GM11168 (cell line): ENCODE results near the gene MFSD6.
"Not testable (repeated sequence)": the region's sequence is repeated elsewhere in the genome, so short reads cannot be mapped to it uniquely, and the experiment has no call there.

Experiments
- in situ Hi-C: fragments of 300-500 bp; cut with MboI; formaldehyde crosslinking; loops from one replicate; pipeline ENCODE4 v1.12.0; 2022; ENCODE audit warnings: low sequenced_read_pairs; ENCODE audit not compliant: unreplicated experiment

Gene MFSD6

DNA sequence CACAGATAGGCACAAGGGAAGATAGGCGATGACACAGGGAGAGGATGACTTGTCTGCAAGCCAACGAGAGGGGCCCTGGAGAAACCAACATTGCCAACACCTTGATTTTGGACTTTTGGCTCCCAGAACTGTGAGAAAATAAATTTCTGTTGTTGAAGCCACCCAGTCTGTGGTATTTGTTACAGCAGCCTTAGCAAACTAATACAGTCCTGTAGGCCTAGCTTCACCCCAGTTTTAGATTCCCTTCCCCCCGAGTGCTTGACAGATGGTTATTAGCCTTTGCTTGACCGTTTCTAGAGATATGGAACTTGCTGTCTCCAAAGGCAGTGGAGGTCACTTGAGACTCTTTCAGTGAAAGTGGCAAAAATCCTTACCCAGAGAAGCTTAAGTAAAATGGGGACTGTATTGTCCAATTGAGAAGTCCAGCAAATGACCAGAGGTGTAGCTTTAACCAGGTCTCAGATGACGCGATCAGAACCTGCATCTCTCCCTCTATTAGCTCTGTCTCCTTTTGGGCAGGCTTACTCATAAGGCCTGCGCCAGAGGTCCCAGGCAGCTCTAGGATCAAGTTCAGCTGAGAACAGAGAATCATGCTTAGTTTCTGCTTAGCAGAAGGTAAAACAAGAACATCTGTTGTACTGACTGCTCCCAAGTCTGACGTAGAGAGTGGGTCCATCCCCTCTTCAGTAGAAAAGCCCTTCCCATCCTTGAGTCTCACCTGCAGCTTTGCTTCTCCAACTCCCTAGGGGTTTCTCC is 50.4 kb downstream of the MFSD6 start:
- in situ Hi-C loops, result no loop called here

DNA sequence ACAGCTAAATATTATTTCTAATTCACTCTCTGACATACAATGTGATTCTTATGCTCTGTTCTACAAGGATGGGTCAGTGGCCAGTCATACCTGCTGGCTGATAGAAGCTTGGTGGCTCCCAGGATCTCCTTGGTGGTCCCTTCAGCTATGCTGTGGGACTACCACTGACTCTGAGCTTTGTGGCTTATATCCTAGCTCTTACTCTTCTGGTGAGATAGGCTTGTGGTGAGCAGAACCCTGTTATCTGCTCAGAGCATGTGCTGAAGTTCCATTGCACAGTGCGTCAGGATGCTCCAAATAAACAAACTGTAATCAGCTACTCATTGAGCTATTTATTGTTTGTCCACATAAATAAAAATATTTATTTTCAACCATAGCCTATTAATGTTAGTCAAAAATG is 51.7 kb downstream of the MFSD6 start:
- in situ Hi-C loops, result no loop called here

- in situ Hi-C loops, result no loop called here
These were observed 52.3 kb downstream of the MFSD6 start for GRCh38 chr2:190460487-190460886.

DNA sequence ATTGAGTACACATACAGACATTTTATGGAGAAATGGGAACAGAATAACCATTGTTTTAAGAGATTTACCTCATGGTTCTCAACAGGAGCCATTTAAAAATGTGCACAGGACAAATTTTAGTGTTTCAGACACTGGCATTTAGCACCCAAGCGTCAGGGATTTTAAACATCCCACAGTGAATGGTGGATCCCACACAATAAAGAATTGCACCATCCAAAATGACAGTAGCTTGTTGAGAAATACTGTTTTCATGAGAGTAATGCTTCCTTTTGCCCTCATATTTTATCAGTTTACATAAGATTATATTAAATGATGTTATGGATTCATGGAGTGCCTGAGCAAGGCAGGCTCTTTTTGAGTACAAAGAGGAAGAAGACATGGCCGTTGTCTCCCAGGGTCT is 54.0 kb downstream of the MFSD6 start:
- in situ Hi-C loops, result no loop called here

GRCh38 chr2:190462611-190463010 is 54.5 kb downstream of the MFSD6 start:
- in situ Hi-C loops, result no loop called here

GRCh38 chr2:190465060-190465459 is 56.9 kb downstream of the MFSD6 start:
- in situ Hi-C loops, result no loop called here

DNA sequence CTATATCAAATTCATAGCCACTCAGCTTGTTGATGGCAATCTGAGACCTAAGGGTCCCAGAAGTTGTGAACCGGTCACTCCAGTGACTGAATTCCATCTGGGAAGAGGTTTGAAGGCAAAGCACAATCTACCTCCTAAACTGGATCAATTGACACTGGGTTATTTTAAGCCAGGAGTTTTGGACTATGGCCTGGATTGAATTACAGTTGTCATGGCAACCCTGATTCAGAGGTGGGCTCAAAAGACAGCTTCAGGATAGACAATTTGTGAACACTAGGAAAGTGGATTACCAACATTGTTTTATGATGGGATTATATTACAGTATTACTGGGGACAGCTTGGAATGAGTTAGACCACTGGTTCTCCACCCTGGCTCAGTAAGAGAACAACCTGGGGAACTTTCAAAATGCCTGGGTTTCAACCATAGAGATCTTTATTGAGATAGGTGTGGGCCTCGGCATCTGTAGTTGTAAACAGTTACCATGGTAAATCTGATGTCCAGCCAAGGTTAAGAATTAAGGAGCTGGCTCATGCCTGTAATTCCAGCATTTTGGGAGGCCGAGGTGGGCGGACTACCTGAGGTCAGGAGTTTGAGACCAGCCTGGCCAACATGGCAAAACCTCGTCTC is 58.8 kb downstream of the MFSD6 start:
- in situ Hi-C loops, result no loop called here

- in situ Hi-C loops, result no loop called here
These were observed 59.5 kb downstream of the MFSD6 start for GRCh38 chr2:190467575-190468083.

DNA sequence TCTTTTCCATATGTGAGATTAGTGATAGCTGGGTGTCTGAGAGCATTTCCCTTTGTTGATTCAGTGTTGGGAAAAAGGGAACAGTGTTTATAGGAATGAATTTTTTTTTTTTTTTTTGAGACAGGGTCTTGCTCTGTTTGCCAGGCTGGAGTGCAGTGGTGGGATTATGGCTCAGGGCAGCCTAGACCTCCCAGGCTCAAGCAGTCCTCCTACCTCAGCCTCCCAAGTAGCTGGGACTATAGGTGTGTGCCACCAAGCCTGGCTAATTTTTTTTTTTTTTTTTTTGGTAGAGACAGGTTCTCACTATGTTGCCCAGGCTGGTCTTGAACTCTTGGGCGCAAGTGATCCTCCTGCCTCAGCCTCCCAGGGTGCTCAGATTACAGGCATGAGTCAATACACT is 60.2 kb downstream of the MFSD6 start:
- in situ Hi-C loops, result not testable (repeated sequence)

DNA sequence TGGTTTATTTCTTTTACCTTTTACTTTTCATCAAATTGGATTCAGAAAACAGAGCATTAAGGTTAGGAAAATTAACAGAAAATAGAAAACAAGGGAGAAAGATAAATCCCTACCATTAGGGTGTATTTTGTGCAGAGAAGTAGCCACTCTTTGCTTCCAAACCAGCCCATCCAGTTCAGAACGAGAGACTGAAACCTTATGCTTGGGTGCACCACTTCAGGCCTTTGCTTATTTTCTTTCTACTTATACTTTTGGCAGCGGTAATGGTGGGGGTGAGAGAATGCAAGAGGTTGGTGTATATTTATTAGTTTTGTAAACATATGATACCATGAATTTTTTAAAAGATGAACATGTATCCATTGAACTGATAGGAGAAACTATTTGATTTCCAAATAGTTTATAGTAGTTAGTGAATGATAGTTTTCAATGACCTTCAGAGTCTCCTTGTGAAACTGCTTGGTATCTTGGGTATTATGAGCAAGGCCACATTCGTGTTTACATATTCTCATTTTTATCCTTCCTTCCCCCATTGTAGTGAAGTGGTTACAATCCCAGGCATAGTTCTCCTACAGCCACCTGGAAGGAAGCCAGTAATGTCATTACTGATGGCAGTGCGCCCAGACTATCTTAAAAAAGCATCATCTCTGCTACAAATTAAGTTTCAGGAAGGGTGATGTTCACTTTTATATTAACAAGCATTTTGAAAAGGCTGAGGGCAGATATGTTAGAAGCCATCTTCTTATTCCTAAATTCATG is 60.8 kb downstream of the MFSD6 start:
- in situ Hi-C loops, result no loop called here

GRCh38 chr2:190469771-190470170 is 61.6 kb downstream of the MFSD6 start:
- in situ Hi-C loops, result no loop called here

DNA sequence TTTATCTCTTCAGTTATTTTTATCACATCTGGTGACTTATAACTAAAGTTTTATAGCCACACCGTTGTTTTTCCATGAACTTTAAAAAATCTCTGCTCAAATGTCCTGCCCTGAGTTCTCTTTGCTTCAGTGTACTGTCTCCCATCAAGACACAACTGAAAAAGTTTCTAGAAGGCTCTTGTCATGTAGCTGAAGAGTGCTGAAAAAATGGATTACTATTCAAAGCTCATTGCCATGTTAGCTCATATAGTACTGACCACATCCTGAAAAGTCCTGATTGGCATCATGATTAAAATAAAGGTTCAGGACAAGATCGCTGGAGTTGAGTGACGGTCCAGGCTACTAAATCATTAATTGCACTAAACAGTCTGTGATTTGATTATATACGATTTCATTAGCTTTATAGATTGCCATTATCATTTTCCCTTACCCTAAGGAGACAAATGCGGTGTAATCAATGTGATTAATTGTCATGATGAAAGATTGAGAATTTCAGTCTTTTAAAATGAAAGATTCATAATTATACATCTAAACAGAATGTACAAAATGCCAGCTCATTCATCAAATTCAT is 62.2 kb downstream of the MFSD6 start:
- in situ Hi-C loops, result no loop called here

DNA sequence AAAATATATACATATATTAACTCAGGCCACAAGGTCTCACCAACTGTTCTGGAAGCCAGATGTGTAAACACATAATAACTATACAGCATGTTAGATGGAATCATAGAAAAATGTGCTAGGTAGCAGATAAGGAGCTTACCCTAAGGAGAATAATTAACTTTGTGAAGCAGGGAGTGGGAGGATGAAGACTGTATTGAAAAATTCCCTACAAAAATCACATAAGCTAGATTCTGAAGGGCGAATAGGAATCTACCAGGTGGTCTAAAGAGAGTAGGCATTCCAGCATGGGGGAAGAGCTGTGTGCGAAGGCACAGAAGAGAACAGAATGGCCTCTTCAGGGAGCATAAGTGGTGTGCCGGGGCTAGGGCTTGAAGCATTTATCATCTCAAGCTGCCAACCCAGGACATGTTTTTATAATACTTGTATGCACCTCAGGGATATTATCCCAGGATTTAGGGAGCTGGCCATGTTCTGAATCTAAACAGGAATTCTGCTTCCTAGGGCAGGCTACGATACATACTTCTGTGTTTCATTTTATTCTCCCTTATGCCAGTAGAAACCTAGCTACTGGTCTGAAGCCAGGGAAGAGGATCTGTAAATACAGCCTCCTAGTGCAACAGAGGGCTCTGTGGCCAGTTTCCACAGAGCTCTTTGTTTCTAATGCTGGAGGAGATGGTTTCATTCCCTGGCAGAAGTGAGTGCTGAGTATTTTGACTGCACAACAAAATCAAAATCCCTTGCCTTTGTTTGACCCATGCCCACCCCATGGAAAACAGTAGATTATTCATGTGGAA is 69.7 kb downstream of the MFSD6 start:
- in situ Hi-C loops, result no loop called here

DNA sequence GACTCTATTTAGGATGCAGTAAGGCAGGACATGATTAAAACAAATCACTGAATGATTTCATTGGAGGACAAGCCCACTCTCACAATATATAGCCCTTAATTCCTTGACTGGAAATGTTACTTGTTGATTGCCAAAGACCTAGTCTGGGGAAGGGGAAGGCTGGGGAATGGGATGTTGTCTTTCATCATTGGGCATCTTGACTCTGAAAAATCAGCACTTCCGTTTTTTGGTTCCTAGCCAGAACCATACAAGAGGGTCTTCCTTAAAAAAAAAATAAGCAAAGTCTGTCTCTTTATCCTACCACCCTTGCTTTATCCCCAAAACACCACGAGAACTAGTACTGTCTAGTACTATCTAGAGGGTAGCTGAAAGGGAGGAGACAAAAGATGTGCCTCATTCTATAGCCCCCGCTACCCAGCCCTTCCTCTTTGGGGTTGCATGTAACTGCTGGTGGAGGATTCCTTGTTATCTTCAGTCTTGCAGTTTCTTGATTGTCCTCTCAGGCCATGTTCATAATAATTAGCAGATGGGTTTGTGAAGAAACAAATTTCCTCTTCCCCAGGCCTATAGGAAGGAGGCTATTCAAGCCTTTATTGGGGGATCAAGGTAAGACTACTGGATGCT is 70.5 kb downstream of the MFSD6 start:
- in situ Hi-C loops, result no loop called here

DNA sequence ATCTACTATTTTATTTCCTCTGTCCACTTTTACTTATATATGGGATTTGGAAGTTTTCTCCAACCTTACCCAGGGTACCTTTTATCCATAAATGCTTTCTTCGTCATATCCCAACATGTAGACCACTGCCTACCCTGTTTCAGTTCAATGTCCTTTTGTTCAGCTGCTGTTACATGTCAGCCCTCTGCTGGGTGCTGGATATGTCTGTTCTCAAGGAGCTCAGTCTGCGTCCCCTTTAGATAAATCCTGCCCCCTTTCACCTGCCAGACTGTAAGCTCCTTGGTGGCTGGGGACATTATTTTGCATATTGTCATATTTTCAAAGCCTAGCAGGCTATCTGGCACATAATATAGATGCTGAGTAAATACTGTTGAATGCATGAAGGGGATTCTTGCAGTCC is 73.2 kb downstream of the MFSD6 start:
- in situ Hi-C loops, result no loop called here

- in situ Hi-C loops, result no loop called here
These were observed 74.3 kb downstream of the MFSD6 start for GRCh38 chr2:190482451-190482850.

DNA sequence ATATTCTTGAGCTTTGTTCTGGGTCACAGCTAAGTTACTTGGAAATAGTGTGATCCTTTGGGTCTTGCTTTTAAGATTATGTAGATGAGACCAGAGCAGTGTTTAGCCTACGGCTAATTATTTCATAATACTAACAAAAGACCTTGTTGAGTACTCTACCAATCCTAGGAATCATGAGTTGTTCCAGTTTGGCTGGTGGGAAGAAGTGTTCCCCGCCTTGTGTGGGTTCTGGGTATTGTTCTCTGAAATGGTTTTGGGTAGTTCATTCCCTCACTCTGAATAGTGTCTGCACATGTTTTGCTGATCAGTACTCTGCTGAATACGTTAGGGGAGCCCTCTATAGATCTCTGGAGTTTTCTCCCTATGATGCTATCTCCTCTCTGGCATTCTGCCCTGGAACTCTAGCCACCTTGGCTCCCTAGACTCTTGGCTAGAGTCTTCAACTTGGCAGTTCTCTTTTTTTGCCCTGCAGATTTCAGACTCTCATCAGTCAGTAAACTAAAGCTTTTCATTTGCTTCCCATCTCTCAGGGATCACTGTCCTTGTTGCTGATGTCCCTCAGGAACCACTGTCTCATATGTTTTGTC is 78.0 kb downstream of the MFSD6 start:
- in situ Hi-C loops, result no loop called here

DNA sequence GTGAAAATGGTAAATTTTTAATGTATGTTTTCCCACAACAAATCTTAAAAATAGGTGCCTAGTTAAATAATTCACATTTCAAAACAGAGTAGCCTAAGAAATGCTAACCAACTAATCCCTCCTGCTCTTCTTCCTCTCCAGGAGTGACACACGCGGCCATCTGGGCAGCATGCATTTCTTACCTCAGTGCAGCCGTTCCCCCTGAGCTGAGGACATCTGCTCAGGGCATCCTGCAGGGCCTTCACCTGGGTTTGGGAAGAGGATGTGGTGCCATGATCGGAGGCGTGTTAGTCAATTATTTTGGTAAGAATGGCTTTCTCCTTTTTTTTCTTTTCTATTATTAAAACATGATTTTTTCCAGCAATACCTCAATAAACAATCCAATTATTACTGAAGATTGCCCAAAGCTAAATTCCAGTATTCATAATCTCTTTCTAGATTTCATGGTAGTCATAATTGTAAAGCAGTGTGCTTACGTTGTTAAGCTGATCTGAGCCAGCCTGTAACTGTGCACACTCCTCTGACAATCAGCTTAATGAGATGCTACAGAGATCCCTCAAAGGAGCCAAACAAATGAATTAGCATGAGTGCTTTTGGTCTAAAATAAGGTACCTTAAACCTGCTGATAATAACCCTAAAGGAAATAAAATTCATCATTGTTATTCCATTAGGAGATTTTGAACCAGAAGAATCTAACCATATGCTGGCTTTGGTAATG is 80.5 kb downstream of the MFSD6 start:
- in situ Hi-C loops, result no loop called here

DNA sequence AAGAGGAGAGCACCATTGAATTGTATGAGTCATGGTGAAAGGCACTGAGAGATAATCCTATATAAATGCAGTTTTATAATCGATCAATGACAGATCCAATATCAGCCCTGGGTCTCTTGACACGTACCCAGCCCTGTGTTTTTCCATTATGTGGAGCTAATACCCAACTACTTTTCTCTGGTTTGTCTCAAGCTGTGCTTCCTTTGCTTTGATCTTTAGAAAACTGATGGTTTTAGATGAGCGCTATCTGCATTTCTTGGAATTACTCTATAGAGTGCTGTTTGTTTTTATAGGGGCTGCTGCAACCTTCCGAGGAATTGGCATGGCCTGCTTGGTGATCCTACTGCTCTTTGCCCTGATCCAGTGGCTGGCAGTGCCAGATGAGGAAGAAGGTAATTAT is 81.3 kb downstream of the MFSD6 start:
- in situ Hi-C loops, result no loop called here
